H9 (cell line): ENCODE results near the gene CUL4A. TPM values are rescaled to one million over a fixed set of nuclear protein-coding genes. Genes with fewer than 3 reads are reported as not detected.

ENCODE experiments used
- DNase-seq: peaks from one replicate; pipeline ENCODE4 v3.0.0-alpha.2; 2017
- H2AFZ ChIP-seq: one replicate; pipeline ENCODE4 v1.6.1; 2013; ENCODE audit warnings: mild to moderate bottlenecking, low read length, control low read depth, moderate library complexity
- H2AK5ac ChIP-seq: 2 replicates; pipeline ENCODE4 v1.6.1; 2013; ENCODE audit warnings: low read length, control low read depth, mixed read lengths; ENCODE audit not compliant: insufficient read length
- H2BK120ac ChIP-seq: one replicate; pipeline ENCODE4 v1.6.1; 2013; ENCODE audit warnings: low read depth, mild to moderate bottlenecking, low read length, control low read depth, inconsistent platforms; ENCODE audit not compliant: poor library complexity, severe bottlenecking
- H2BK12ac ChIP-seq: 2 replicates; pipeline ENCODE4 v1.6.1; 2013; ENCODE audit warnings: low read length, control low read depth, mixed read lengths, low read depth; ENCODE audit not compliant: insufficient read length
- H2BK15ac ChIP-seq: 2 replicates; pipeline ENCODE4 v1.6.1; 2013; ENCODE audit warnings: low read depth, low read length, control low read depth
- H2BK20ac ChIP-seq: one replicate; pipeline ENCODE4 v1.6.1; 2013; ENCODE audit warnings: low read depth, mild to moderate bottlenecking, low read length, control low read depth, inconsistent platforms; ENCODE audit not compliant: poor library complexity, severe bottlenecking
- H2BK5ac ChIP-seq: 2 replicates; pipeline ENCODE4 v1.6.1; 2013; ENCODE audit warnings: low read length, control low read depth, mixed read lengths; ENCODE audit not compliant: insufficient read length
- H3K14ac ChIP-seq: 2 replicates; pipeline ENCODE4 v1.6.1; 2013; ENCODE audit warnings: low read length, control low read depth; ENCODE audit not compliant: insufficient read depth
- H3K18ac ChIP-seq: 2 replicates; pipeline ENCODE4 v1.6.1; 2013; ENCODE audit warnings: low read depth, mild to moderate bottlenecking, mixed read lengths, low read length, control low read depth; ENCODE audit not compliant: insufficient read length
- H3K23ac ChIP-seq: 2 replicates; pipeline ENCODE4 v1.6.1; 2013; ENCODE audit warnings: low read length, control low read depth, mixed read lengths, low read depth; ENCODE audit not compliant: insufficient read length
- H3K23me2 ChIP-seq: 2 replicates; pipeline ENCODE4 v1.6.1; 2013; ENCODE audit warnings: low read depth, mild to moderate bottlenecking, mixed read lengths, low read length, control low read depth; ENCODE audit not compliant: insufficient read length, poor library complexity, severe bottlenecking
- H3K27ac ChIP-seq: 2 replicates; pipeline ENCODE4 v1.5.1; 2013; ENCODE audit warnings: low read length, control low read depth, mixed read lengths, low read depth; ENCODE audit not compliant: insufficient read length
- H3K27me3 ChIP-seq: 2 replicates; pipeline ENCODE4 v1.6.1; 2013; ENCODE audit warnings: low read length, control low read depth, inconsistent platforms; ENCODE audit not compliant: insufficient read depth
- H3K4ac ChIP-seq: 2 replicates; pipeline ENCODE4 v1.6.1; 2013; ENCODE audit warnings: low read depth, mild to moderate bottlenecking, control low read depth, inconsistent platforms, low read length, moderate library complexity
- H3K4me1 ChIP-seq: 2 replicates; pipeline ENCODE4 v1.6.1; 2013; ENCODE audit warnings: low read length, control low read depth, inconsistent platforms; ENCODE audit not compliant: insufficient read depth
- H3K4me2 ChIP-seq: 2 replicates; pipeline ENCODE4 v1.6.1; 2013; ENCODE audit warnings: low read length, control low read depth, mixed read lengths; ENCODE audit not compliant: insufficient read length, insufficient read depth
- H3K56ac ChIP-seq: 2 replicates; pipeline ENCODE4 v1.6.1; 2013; ENCODE audit warnings: low read depth, mild to moderate bottlenecking, mixed read lengths, low read length, control low read depth; ENCODE audit not compliant: insufficient read length
- H3K79me1 ChIP-seq: 2 replicates; pipeline ENCODE4 v1.6.1; 2013; ENCODE audit warnings: low read depth, mild to moderate bottlenecking, moderate library complexity, low read length, control low read depth, inconsistent platforms; ENCODE audit not compliant: insufficient read depth, poor library complexity, severe bottlenecking
- H3K79me2 ChIP-seq: 2 replicates; pipeline ENCODE4 v1.6.1; 2013; ENCODE audit warnings: low read length, control low read depth, inconsistent platforms; ENCODE audit not compliant: insufficient read depth
- H3K9ac ChIP-seq: 2 replicates; pipeline ENCODE4 v1.6.1; 2013; ENCODE audit warnings: low read length, control low read depth, mixed read lengths; ENCODE audit not compliant: insufficient read length; ENCODE audit errors: extremely low read depth
- H3K9me3 ChIP-seq: one replicate; pipeline ENCODE4 v1.6.1; 2013; ENCODE audit warnings: low read depth, low read length, inconsistent platforms; ENCODE audit not compliant: control insufficient read depth
- H3T11ph ChIP-seq: one replicate; pipeline ENCODE4 v1.6.1; 2013; ENCODE audit warnings: mild to moderate bottlenecking, low read length, control low read depth, inconsistent platforms
- H4K20me1 ChIP-seq: one replicate; pipeline ENCODE4 v1.6.1; 2013; ENCODE audit not compliant: control insufficient read depth, insufficient read length, insufficient read depth
- H4K5ac ChIP-seq: 2 replicates; pipeline ENCODE4 v1.6.1; 2013; ENCODE audit warnings: low read depth, mild to moderate bottlenecking, mixed read lengths, low read length, control low read depth; ENCODE audit not compliant: insufficient read length
- H4K8ac ChIP-seq: replicated peaks from 2 replicates; pipeline ENCODE4 v1.6.1; 2013; ENCODE audit warnings: low read length, control low read depth, mixed read lengths, low read depth; ENCODE audit not compliant: insufficient read length
- H4K91ac ChIP-seq: 2 replicates; pipeline ENCODE4 v1.6.1; 2013; ENCODE audit warnings: low read depth, mild to moderate bottlenecking, moderate library complexity, mixed read lengths, low read length, control low read depth; ENCODE audit not compliant: insufficient read length
- H3K27ac Mint-ChIP-seq, 3 experiments: 2 replicates in 2 of 3; 3 replicates in 1 of 3; pipeline ENCODE4 v1.8.0; 2020 to 2021; ENCODE audit warnings: mixed read lengths in 3 of 3, mild to moderate bottlenecking in 1 of 3, moderate library complexity in 1 of 3
- H3K27me3 Mint-ChIP-seq: 2 replicates; pipeline ENCODE4 v1.8.0; 2021; ENCODE audit warnings: low read depth, mild to moderate bottlenecking, moderate library complexity, mixed read lengths
- H3K36me3 Mint-ChIP-seq, 3 experiments: 2 replicates in 2 of 3; 3 replicates in 1 of 3; pipeline ENCODE4 v1.8.0; 2020 to 2021; ENCODE audit warnings: low read depth in 3 of 3, mixed read lengths in 3 of 3; ENCODE audit not compliant: insufficient read depth in 1 of 3
- H3K4me1 Mint-ChIP-seq, 2 experiments: 2 replicates each; pipeline ENCODE4 v1.8.0; 2020; ENCODE audit warnings: mixed read lengths in 2 of 2
- H3K4me3 Mint-ChIP-seq, 2 experiments: 2 replicates in 1 of 2; 3 replicates in 1 of 2; pipeline ENCODE4 v1.8.0; 2020 to 2021; ENCODE audit warnings: mild to moderate bottlenecking in 2 of 2, mixed read lengths in 2 of 2, moderate library complexity in 1 of 2
- H3K9me3 Mint-ChIP-seq, 2 experiments: 2 replicates in 1 of 2; 3 replicates in 1 of 2; pipeline ENCODE4 v1.8.0; 2020; ENCODE audit warnings: mild to moderate bottlenecking in 2 of 2, mixed read lengths in 2 of 2, moderate library complexity in 1 of 2
- CTCF ChIP-seq: fragments of 200-600 bp; sonication (generic); conservative IDR thresholded peaks from 3 replicates; pipeline ENCODE4 v1.8.0; 2021; ENCODE audit warnings: antibody characterized with exemption, mild to moderate bottlenecking
- WGBS: extraction: QIAGEN DNeasy Blood & Tissue Kit; methylation state at CpG from one replicate; pipeline ENCODE4 v1.1.7; 2013; ENCODE audit warnings: missing lambda C conversion rate, low lambda C conversion rate, mixed read lengths; ENCODE audit not compliant: insufficient read length; ENCODE audit errors: extremely low coverage; 5-methylcytosine and 5-hydroxymethylcytosine counted together
- total RNA-seq: library from RNA; stranded (reverse); gene quantifications from 2 replicates; pipeline ENCODE4 v1.2.1, GENCODE V29; 2021

CUL4A gene
- total RNA-seq, 1 experiment from 2014 or later = 97.9 TPM

GRCh38 chr13:113273851-113274590 is 64.6 kb downstream of the CUL4A start:
- Histone ChIP-seq H3K4me1 (no peaks in the 10 kb centered on the region), H3K4ac (no peak overlapping the region), H3K4me2 (no peak overlapping the region), H2BK20ac (no peak overlapping the region), H3K23ac (no peak overlapping the region), H3K56ac (no peak overlapping the region), H3K23me2 (no peaks in the 10 kb centered on the region), H2BK5ac (no peak overlapping the region), H2AK5ac (no peak overlapping the region), H2AFZ (no peak overlapping the region), H2BK15ac (no peak overlapping the region), H3K9me3 (no peaks in the 10 kb centered on the region), H3K18ac (no peak overlapping the region), H4K20me1 (no peaks in the 10 kb centered on the region), H3K9ac (no peak overlapping the region), H4K5ac (no peak overlapping the region), H3T11ph (no peak overlapping the region), H3K27ac (no peak overlapping the region), H2BK120ac (no peak overlapping the region), H4K91ac (no peak overlapping the region), H3K27me3 (no peaks in the 10 kb centered on the region), H3K14ac (no peak overlapping the region), H3K79me2 (no peaks in the 10 kb centered on the region), H4K8ac (no peak overlapping the region), H3K79me1 (no peaks in the 10 kb centered on the region), H2BK12ac (no peak overlapping the region)
- Mint-ChIP-seq H3K4me3 (no peak overlapping the region), H3K9me3 (peaks cover 5% of the 10 kb centered on the region in 2 experiments), H3K27me3 (no peaks in the 10 kb centered on the region), H3K36me3 (peaks cover 0 to 13% (median 4%) of the 10 kb centered on the region in 3 experiments; a peak in 3 of 7 replicates), H3K27ac (peak overlapping the region in 2 of 3 experiments; percentile 79 to 85; a peak in 3 of 7 replicates), H3K4me1 (peaks cover 0 to 8% of the 10 kb centered on the region in 2 experiments; a peak in 1 of 4 replicates)
- no CpG with 5 or more reads among the region's 15 CpGs for WGBS
- no peak for DNase-seq
- no peak for TF ChIP-seq CTCF
